ENCODE results near the gene DES. TPM values are rescaled to one million over a fixed set of nuclear protein-coding genes. Genes with fewer than 3 reads are reported as not detected.

The DES gene
- polyA plus RNA-seq, 1 donor from 2014 or later, result not detected

DNA sequence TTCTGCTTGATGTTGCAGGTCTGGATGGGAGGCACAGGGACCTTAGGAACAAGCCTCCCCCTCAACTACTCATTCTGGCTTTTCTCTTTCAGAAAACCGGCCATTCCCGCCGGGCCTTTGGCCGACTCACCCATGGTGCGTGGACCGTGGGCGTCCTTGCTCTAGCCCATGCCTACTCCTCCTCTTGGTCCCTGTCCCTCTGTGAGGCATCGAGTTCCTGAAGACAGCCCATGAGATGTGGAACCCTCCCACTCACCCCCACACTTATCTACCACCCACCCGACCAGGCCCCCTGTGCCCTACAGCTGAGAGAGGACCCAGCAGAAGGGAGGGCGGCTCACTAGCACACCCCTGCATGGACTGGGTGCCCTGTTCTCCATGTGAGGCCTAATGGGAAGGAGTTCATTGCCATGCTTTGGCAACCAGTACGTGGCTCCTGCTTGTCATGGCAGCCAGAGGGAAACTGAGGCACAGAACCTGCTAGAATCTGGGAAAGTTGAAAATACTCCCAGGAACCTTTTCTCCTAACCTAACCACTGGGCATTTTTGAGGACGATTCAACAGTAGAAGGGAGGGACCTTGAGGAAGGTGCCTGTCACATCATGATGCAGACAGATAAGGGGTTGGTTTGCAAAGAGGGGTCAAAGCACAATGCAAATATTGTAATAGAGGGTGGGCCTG, 25.0 kb downstream of the DES start:
- Histone ChIP-seq H3K36me3 (ENCODE audit: insufficient read depth, low read length) (no peaks in the 10 kb centered on the region), H3K9me3 (ENCODE audit: low read length) (no peaks in the 10 kb centered on the region), H3K27ac (ENCODE audit: low read length) (no peak overlapping the region), H2AFZ (ENCODE audit: low read depth, low read length) (no peak overlapping the region), H3K4me2 (ENCODE audit: low read length) (peak overlapping the region; percentile 70), H3F3A (ENCODE audit: insufficient read depth, low read length, poor library complexity, severe bottlenecking) (no peaks in the 10 kb centered on the region), H3K27me3 (ENCODE audit: insufficient read depth, low read depth, low read length) (peaks cover 15% of the 10 kb centered on the region), H3K9me2 (ENCODE audit: insufficient read depth, low read length) (no peaks in the 10 kb centered on the region), H4K20me1 (ENCODE audit: insufficient read depth) (no peaks in the 10 kb centered on the region), H3K9ac (ENCODE audit: low read length) (peak overlapping the region; percentile 72), H3K79me2 (replicated peaks; ENCODE audit: insufficient read depth, low read length) (no peaks in the 10 kb centered on the region), H3K4me3 (ENCODE audit: low read length) (peak overlapping the region; percentile 70)
- no peak for TF ChIP-seq EZH2 (IDR thresholded peaks at IDR 0.05; ENCODE audit: borderline replicate concordance, insufficient read depth, low read length, poor library complexity, severe bottlenecking)
- TF ChIP-seq MXI1 (conservative IDR thresholded peaks at IDR 0.05; ENCODE audit: poor library complexity, severe bottlenecking), result no peak
- no peak for TF ChIP-seq POLR2AphosphoS5 (IDR thresholded peaks at IDR 0.05)

DNA sequence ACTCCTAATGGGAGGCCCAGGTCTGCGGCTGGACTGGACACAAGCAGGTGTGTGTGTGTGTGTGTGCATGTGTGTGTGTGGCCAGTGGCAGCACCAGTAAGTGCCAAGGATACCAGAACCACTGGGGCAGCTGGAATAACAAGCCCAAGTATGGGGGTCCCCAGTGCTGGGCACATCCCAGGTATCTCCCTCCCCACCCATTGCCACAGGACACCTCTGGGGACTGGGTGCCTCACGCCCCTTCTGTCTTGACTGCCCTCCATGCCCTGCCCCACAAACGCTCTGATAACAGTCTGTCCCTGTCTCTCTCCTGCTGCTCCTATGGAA, 25.5 kb downstream of the DES start:
- H2AFZ ChIP-seq (ENCODE audit: low read depth, low read length), result no peak overlapping the region
- H3K27me3 ChIP-seq (ENCODE audit: insufficient read depth, low read depth, low read length), result peaks cover 15% of the 10 kb centered on the region
- H3K9me3 ChIP-seq (ENCODE audit: low read length), result no peaks in the 10 kb centered on the region
- H3K27ac ChIP-seq (ENCODE audit: low read length), result no peak overlapping the region
- no peak overlapping the region for H3K9ac ChIP-seq (ENCODE audit: low read length)
- H4K20me1 ChIP-seq (ENCODE audit: insufficient read depth), result no peaks in the 10 kb centered on the region
- no peaks in the 10 kb centered on the region for H3K36me3 ChIP-seq (ENCODE audit: insufficient read depth, low read length)
- H3K4me3 ChIP-seq (ENCODE audit: low read length), result no peak overlapping the region
- H3K79me2 ChIP-seq (replicated peaks; ENCODE audit: insufficient read depth, low read length), result no peaks in the 10 kb centered on the region
- H3F3A ChIP-seq (ENCODE audit: insufficient read depth, low read length, poor library complexity, severe bottlenecking), result no peaks in the 10 kb centered on the region
- H3K9me2 ChIP-seq (ENCODE audit: insufficient read depth, low read length), result no peaks in the 10 kb centered on the region
- no peak overlapping the region for H3K4me2 ChIP-seq (ENCODE audit: low read length)
- TF ChIP-seq POLR2AphosphoS5 (IDR thresholded peaks at IDR 0.05) (no peak), MXI1 (conservative IDR thresholded peaks at IDR 0.05; ENCODE audit: poor library complexity, severe bottlenecking) (no peak), EP300 (conservative IDR thresholded peaks at IDR 0.05; ENCODE audit: poor library complexity, severe bottlenecking) (no peak), EZH2 (IDR thresholded peaks at IDR 0.05; ENCODE audit: borderline replicate concordance, insufficient read depth, low read length, poor library complexity, severe bottlenecking) (no peak)
- TF ChIP-seq, protein P1, sequence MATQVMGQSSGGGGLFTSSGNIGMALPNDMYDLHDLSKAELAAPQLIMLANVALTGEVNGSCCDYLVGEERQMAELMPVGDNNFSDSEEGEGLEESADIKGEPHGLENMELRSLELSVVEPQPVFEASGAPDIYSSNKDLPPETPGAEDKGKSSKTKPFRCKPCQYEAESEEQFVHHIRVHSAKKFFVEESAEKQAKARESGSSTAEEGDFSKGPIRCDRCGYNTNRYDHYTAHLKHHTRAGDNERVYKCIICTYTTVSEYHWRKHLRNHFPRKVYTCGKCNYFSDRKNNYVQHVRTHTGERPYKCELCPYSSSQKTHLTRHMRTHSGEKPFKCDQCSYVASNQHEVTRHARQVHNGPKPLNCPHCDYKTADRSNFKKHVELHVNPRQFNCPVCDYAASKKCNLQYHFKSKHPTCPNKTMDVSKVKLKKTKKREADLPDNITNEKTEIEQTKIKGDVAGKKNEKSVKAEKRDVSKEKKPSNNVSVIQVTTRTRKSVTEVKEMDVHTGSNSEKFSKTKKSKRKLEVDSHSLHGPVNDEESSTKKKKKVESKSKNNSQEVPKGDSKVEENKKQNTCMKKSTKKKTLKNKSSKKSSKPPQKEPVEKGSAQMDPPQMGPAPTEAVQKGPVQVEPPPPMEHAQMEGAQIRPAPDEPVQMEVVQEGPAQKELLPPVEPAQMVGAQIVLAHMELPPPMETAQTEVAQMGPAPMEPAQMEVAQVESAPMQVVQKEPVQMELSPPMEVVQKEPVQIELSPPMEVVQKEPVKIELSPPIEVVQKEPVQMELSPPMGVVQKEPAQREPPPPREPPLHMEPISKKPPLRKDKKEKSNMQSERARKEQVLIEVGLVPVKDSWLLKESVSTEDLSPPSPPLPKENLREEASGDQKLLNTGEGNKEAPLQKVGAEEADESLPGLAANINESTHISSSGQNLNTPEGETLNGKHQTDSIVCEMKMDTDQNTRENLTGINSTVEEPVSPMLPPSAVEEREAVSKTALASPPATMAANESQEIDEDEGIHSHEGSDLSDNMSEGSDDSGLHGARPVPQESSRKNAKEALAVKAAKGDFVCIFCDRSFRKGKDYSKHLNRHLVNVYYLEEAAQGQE (IDR thresholded peaks at IDR 0.05; ENCODE audit: borderline replicate concordance), result no peak

DNA sequence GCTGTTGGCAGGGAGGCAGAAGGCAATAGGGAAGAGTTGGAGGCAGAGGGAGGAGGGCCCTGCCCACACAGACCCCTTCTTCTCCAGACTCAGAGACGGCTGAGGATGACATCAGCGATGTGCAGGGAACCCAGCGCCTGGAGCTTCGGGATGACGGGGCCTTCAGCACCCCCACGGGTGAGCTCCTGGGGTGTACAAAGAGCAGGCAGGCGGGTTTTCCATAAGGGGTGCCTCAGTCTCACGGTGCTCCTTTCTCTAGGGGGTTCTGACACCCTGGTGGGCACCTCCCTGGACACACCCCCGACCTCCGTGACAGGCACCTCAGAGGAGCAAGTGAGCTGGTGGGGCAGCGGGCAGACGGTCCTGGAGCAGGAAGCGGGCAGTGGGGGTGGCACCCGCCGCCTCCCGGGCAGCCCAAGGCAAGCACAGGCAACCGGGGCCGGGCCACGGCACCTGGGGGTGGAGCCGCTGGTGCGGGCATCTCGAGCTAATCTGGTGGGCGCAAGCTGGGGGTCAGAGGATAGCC, 26.5 kb downstream of the DES start:
- H3K36me3 ChIP-seq (ENCODE audit: insufficient read depth, low read length), result no peaks in the 10 kb centered on the region
- H2AFZ ChIP-seq (ENCODE audit: low read depth, low read length), result no peak overlapping the region
- H3K79me2 ChIP-seq (replicated peaks; ENCODE audit: insufficient read depth, low read length), result no peaks in the 10 kb centered on the region
- no peak overlapping the region for H3K4me2 ChIP-seq (ENCODE audit: low read length)
- no peaks in the 10 kb centered on the region for H3K9me3 ChIP-seq (ENCODE audit: low read length)
- no peaks in the 10 kb centered on the region for H3F3A ChIP-seq (ENCODE audit: insufficient read depth, low read length, poor library complexity, severe bottlenecking)
- H3K9ac ChIP-seq (ENCODE audit: low read length), result no peak overlapping the region
- H3K9me2 ChIP-seq (ENCODE audit: insufficient read depth, low read length), result no peaks in the 10 kb centered on the region
- H4K20me1 ChIP-seq (ENCODE audit: insufficient read depth), result no peaks in the 10 kb centered on the region
- H3K27ac ChIP-seq (ENCODE audit: low read length), result no peak overlapping the region
- H3K27me3 ChIP-seq (ENCODE audit: insufficient read depth, low read depth, low read length), result peaks cover 16% of the 10 kb centered on the region
- no peak for TF ChIP-seq EZH2 (IDR thresholded peaks at IDR 0.05; ENCODE audit: borderline replicate concordance, insufficient read depth, low read length, poor library complexity, severe bottlenecking)
- TF ChIP-seq, protein P1 (IDR thresholded peaks at IDR 0.05; ENCODE audit: borderline replicate concordance), result no peak
- TF ChIP-seq EP300 (conservative IDR thresholded peaks at IDR 0.05; ENCODE audit: poor library complexity, severe bottlenecking), result no peak
- TF ChIP-seq RAD21 (conservative IDR thresholded peaks at IDR 0.05), result no peak
- TF ChIP-seq, protein P2, sequence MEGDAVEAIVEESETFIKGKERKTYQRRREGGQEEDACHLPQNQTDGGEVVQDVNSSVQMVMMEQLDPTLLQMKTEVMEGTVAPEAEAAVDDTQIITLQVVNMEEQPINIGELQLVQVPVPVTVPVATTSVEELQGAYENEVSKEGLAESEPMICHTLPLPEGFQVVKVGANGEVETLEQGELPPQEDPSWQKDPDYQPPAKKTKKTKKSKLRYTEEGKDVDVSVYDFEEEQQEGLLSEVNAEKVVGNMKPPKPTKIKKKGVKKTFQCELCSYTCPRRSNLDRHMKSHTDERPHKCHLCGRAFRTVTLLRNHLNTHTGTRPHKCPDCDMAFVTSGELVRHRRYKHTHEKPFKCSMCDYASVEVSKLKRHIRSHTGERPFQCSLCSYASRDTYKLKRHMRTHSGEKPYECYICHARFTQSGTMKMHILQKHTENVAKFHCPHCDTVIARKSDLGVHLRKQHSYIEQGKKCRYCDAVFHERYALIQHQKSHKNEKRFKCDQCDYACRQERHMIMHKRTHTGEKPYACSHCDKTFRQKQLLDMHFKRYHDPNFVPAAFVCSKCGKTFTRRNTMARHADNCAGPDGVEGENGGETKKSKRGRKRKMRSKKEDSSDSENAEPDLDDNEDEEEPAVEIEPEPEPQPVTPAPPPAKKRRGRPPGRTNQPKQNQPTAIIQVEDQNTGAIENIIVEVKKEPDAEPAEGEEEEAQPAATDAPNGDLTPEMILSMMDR (IDR thresholded peaks at IDR 0.05; ENCODE audit: poor library complexity, severe bottlenecking), result no peak
- no peak for TF ChIP-seq POLR2AphosphoS5 (IDR thresholded peaks at IDR 0.05)
- no peak for TF ChIP-seq MXI1 (conservative IDR thresholded peaks at IDR 0.05; ENCODE audit: poor library complexity, severe bottlenecking)
- TF ChIP-seq SMC3 (conservative IDR thresholded peaks at IDR 0.05; ENCODE audit: poor library complexity), result no peak
- TF ChIP-seq TAF1 (IDR thresholded peaks at IDR 0.05; ENCODE audit: low read depth), result no peak
- no peak overlapping the region for H3K4me3 ChIP-seq (ENCODE audit: low read length)
